ENCODE results near the gene FNIP2.

- no peak for TF ChIP-seq POLR2AphosphoS5 (IDR thresholded peaks at IDR 0.05)
- TF ChIP-seq, protein P1, sequence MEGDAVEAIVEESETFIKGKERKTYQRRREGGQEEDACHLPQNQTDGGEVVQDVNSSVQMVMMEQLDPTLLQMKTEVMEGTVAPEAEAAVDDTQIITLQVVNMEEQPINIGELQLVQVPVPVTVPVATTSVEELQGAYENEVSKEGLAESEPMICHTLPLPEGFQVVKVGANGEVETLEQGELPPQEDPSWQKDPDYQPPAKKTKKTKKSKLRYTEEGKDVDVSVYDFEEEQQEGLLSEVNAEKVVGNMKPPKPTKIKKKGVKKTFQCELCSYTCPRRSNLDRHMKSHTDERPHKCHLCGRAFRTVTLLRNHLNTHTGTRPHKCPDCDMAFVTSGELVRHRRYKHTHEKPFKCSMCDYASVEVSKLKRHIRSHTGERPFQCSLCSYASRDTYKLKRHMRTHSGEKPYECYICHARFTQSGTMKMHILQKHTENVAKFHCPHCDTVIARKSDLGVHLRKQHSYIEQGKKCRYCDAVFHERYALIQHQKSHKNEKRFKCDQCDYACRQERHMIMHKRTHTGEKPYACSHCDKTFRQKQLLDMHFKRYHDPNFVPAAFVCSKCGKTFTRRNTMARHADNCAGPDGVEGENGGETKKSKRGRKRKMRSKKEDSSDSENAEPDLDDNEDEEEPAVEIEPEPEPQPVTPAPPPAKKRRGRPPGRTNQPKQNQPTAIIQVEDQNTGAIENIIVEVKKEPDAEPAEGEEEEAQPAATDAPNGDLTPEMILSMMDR (IDR thresholded peaks at IDR 0.05), result no peak
Observed at GRCh38 chr4:158812543-158812942, 43.7 kb downstream of the FNIP2 start.

All from prostate gland (tissue), 2 donors.